Erythroblast (primary cell): ENCODE data around the gene GLT8D2.

ENCODE experiments used
- GATA1 ChIP-seq: IDR thresholded peaks from 2 replicates; pipeline ENCODE4 v1.6.1; 2011; ENCODE audit warnings: low read depth, mild to moderate bottlenecking, control low read depth, low read length, moderate library complexity
- POLR2A ChIP-seq: IDR thresholded peaks from 2 replicates; pipeline ENCODE4 v1.6.1; 2011; ENCODE audit warnings: mild to moderate bottlenecking, low read length

GRCh38 chr12:103957865-103958388 is 92.1 kb downstream of the GLT8D2 start:
- TF ChIP-seq POLR2A (no peak), GATA1 (no peak)
